Stimulated activated CD4-positive, alpha-beta T cell treated with anti-CD3 and anti-CD28 coated beads, Interleukin-15, amount 100 ng/mL, for 48 hours (primary cell): ENCODE results near the gene PTPN23.
A peak's percentile ranks its signal among the peaks of the same experiment; 100 is the strongest.

Experiments
- DNase-seq, 2 donors: peaks; one replicate each; pipeline ENCODE4 v3.0.0-alpha.2; 2020; ENCODE audit warnings: low read depth in 2 of 2

Gene PTPN23

DNA sequence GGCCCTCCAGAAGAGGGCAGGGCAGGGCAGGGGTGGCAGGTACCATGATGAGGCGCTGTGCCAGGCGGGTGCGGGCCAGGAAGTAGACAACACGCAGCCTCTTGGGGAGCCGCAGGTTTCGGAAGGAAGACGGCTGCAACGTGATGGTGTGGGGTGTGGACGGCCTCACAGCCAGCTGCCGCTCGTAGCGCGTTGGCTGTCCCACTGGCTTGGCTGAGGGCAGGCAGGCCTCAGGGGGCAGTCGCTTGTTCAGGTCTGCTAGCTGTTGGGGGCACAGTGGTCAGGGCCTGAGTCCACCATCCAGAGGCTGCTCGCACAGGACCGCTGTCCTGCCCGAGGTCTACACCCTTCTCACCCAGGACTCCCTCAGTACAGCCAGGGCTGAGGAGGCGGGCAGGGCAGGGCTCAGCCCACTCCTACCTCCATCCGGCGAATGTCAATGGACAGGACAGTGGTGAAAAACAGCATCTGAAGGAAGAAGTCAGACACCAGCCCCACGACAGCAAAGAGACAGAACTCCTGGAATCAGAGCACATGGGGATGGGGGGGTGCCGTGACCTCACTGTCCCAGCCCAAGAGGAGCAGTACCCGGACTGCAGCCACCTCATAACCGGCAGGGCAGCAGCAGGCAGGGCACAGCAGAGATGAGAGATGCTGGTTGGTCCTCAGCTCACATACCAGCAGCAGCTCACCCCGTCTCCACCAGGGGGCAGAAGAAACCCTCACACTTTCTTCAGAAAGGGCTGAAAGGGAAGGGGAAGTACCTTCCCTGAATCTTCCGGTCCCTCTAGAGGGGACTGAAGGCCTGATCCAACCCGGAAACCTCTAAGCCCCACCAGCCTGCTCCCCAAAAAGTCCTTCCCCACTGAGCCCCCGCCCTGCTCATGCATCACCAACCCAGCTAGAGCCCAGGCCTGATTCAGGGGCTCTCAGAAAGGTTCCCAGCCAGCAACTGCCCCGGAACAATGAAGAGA lies 40.0 kb downstream of the PTPN23 start:
- DNase-seq = peak; percentile 80 to 88

DNA sequence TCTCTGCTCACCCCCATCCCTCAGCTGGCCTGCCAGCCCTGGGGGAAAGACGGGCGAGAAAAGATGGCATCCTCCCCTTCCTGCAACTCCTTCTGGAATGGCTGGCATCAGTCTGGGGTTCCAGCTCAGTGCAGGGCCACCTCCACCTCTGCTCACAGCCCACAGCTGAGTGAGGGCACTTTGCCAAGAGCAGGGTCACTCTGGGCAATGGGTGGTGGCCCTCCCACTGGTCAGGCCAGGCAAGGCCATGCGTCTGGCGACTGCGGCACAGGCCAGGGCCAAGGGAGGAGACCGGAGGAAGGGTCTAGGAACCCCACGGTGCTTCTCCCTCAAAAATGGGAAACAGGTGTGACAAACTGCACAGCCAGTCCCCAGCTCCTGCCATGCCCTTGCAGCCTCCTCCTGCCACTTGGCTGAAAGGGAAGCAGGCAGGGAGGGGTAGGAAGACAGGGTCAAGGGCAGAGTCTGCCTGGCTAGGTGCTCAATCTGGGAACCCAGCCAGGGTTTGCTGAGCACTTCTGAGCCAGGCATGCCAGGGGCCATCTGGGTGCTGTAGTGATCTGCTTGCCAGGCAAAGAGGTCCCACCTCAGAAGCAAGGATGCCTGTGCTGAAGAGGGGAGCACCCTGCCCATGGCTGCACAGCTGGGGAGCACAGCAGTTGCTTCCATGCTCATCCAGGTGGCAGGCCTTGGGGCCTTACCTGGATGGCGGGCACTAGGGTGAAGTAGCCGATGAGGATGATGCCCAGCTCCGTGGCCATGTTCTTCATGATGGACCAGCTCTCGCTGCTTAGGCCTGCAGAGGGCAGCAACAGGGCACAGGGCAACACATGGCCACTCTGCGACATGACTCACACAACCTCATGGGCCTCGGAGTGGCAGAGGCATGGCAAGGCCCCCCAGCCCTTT lies 41.2 kb downstream of the PTPN23 start:
- no peak for DNase-seq

DNA sequence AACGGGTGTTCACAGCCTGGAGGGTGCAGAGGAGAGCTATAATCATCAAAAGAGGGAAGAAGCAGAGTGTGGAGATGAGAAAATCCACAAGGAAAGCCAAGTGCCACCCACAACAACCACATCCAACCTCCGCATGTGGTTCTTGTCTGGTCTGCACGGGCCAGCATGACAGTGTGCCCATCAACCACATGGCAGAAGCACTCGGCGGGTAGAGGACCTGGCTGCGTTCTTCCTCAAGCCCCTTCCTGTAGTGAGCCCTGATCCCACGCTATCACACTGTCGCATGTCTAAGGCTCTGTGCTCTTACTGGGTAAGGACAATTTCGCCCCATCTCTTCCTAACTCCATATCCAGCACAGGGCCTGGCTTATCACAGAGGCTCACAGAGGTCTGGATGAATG lies 41.9 kb downstream of the PTPN23 start:
- DNase-seq = no peak

- no peak for DNase-seq
These were observed 42.8 kb downstream of the PTPN23 start for GRCh38 chr3:47423548-47424145.

GRCh38 chr3:47424434-47425382 lies 43.9 kb downstream of the PTPN23 start:
- DNase-seq = no peak

DNA sequence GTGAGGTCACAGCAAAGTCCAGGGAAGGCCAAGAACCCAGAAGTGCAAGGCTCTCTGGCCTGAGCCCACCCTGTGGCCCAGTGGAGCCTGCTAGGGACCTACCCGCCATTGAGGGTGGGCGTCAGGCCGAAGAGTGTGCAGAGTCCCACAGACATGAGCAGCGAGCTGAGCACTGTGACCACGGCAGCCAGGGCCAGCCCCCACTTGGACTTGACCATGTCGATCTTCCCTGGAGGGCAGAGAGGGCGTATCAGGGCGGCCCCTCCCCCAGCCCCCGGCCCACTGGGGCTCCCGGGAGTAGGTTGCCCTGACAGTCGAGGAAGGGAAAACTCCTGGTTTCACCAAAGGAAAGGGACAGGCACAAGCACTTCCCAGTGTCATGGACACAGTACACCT lies 44.6 kb downstream of the PTPN23 start:
- no peak for DNase-seq

- no peak for DNase-seq
These were observed 45.1 kb downstream of the PTPN23 start for GRCh38 chr3:47425959-47426358.

DNA sequence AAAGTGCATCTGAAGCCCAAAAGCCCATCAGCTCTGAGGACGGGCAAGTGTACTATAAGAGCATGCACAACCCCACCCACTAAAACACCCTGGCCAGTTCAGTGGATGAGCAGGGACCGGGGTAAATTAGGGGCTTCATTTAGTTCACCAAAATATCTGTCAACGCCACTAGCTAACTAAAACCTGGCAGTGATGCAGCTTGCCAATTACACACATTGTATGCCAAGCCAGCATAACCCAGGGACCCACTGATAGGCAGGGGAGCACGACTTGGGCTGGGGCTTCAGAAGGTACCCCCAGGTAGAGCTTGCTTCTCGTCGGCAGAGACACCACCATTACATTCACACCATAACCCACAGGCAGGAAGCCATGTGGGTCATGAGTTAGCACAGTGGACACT lies 47.0 kb downstream of the PTPN23 start:
- no peak for DNase-seq

DNA sequence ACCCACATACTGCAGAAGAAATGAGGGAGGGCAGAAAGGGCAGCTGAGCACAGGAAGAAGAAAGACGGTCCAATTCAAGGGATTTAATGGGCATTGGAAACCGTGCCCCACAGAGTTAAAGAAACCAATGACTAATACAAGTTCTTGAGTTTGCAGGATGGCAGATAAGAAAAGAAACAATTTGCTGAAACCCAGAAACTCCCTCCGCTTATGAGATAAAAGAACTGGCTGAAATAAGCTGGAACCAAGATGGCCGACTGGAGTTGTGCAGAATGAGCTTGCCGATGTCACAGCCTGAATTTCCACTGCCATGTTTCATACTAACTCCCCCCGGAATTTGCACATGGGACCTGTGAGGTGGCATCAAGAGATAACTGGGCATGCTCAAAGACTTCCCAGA lies 47.8 kb downstream of the PTPN23 start:
- DNase-seq = no peak

GRCh38 chr3:47429476-47430270 lies 48.9 kb downstream of the PTPN23 start:
- no peak for DNase-seq

GRCh38 chr3:47430606-47431005 lies 49.8 kb downstream of the PTPN23 start:
- no peak for DNase-seq

GRCh38 chr3:47431225-47431624 lies 50.4 kb downstream of the PTPN23 start:
- DNase-seq = no peak

- no peak for DNase-seq
These were observed 51.9 kb downstream of the PTPN23 start for GRCh38 chr3:47432673-47433072.

DNA sequence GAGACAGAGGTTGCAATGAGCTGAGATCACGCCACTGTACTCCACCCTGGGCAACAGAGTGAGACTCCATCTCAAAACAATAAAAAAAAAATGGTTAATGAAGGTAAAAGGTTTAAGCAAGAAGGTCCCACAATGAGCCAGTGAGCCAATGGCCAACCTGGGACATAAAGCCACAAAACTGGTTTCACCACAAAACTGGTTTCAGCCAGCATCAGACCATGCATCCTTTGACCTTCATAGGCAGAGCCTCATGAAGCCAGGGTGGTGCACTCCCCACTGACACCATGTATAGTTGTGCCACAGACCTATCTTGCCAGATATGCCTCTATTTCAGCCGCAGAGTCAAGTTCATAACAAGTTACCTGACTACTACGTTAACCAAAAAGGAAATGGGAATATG lies 53.0 kb downstream of the PTPN23 start:
- no peak for DNase-seq

DNA sequence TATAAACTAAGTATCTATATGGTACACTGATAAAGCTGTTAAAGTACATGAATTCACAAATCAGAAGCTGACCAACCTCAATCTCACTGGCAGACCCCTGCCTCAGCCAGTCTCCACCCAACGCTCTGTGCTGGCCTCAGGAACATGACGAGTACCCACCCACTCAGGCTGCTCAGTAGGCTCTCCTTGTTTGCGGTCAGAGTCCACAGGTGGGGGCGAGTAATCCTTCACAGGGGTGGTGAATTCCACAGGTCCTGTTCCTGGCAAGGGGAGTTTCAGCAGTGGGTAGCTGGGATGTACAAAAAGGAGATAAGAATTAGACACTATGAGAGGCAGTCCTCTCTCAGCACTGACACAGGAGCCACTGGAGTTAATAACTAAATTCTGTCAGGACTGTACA lies 54.0 kb downstream of the PTPN23 start:
- no peak for DNase-seq

GRCh38 chr3:47436180-47436579 lies 55.4 kb downstream of the PTPN23 start:
- no peak for DNase-seq

GRCh38 chr3:47440131-47440530 lies 59.3 kb downstream of the PTPN23 start:
- no peak for DNase-seq

- DNase-seq = no peak
These were observed 61.2 kb downstream of the PTPN23 start for GRCh38 chr3:47441796-47442551.

DNA sequence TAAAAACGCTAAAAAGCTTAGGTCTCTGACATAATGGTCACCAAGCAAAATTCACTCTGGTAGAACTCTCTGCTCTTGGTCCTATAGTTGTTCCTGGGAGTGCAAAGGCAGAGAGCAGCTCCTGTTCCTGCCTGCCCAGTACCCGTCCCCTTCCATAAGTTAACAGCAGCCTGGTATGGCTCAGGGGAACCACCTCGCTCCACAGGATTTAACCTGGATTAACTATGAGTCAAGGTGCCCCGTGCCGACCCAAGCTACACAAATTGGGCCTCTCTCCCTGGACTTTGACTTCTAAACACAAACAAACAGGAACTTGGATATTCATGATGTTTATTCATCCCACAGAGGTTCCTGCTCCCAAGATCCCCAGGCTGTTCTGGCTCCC lies 62.8 kb downstream of the PTPN23 start:
- DNase-seq = no peak

DNA sequence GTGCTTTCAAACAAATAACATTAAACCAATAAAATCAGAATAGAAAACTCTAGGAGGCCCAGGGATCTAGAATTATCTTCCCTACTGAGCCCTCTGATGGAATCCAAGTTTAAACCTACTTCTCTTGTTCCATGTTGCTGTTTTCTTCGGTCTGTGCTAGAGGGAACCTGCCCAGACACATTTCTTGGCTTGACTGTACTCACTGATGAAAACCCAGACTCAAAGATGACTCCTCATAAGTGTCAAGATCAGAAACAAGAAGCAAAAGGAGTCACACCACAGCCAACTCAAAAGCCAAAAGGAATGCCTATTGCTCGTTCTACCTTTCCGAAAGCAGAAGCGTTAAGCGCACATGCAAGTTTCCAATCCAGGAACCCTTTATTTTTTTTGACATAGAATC lies 63.3 kb downstream of the PTPN23 start:
- no peak for DNase-seq
